SU-DHL-6 (cell line): ENCODE measurements around the gene PID1.

ENCODE experiments used
- H2AFZ ChIP-seq: fragments of 200-600 bp; sonication (generic); 2 replicates; pipeline ENCODE4 v1.6.1; 2014; ENCODE audit warnings: low read depth, mild to moderate bottlenecking, moderate library complexity, mixed read lengths, antibody characterized with exemption, low read length; ENCODE audit not compliant: severe bottlenecking
- H3F3A ChIP-seq: fragments of 200-600 bp; shearing (Covaris generic); 2 replicates; pipeline ENCODE4 v1.6.0; 2016; ENCODE audit warnings: antibody characterized with exemption, mild to moderate bottlenecking; ENCODE audit not compliant: insufficient read depth
- H3K27ac ChIP-seq: fragments of 200-600 bp; sonication (generic); 2 replicates; pipeline ENCODE4 v1.5.1; 2016; ENCODE audit warnings: low read depth, mild to moderate bottlenecking, low read length, moderate library complexity, mixed read lengths
- H3K27me3 ChIP-seq: fragments of 200-600 bp; sonication (generic), shearing (Covaris generic); 2 replicates; pipeline ENCODE4 v1.6.0; 2014; ENCODE audit warnings: mild to moderate bottlenecking, low read length
- H3K36me3 ChIP-seq: fragments of 200-600 bp; sonication (generic); 2 replicates; pipeline ENCODE4 v1.6.1; 2014; ENCODE audit warnings: mild to moderate bottlenecking, low read length, mixed read lengths
- H3K4me2 ChIP-seq: fragments of 300-600, 200-600 bp; shearing (Covaris generic), sonication (generic); 2 replicates; pipeline ENCODE4 v1.6.0; 2014; ENCODE audit warnings: low read length, low read depth, mild to moderate bottlenecking; ENCODE audit not compliant: poor library complexity, severe bottlenecking
- H3K4me3 ChIP-seq: fragments of 200-600 bp; sonication (generic); 2 replicates; pipeline ENCODE4 v1.5.1; 2014; ENCODE audit warnings: antibody characterized with exemption, low read length, mild to moderate bottlenecking, mixed read lengths; ENCODE audit not compliant: insufficient read depth, poor library complexity, severe bottlenecking
- H3K79me2 ChIP-seq: fragments of 200-600 bp; sonication (generic); 2 replicates; pipeline ENCODE4 v1.6.1; 2014; ENCODE audit warnings: mild to moderate bottlenecking, low read length, moderate library complexity; ENCODE audit not compliant: insufficient read depth
- H3K9ac ChIP-seq: fragments of 200-600 bp; sonication (generic); 2 replicates; pipeline ENCODE4 v1.7.0; 2014; ENCODE audit warnings: mild to moderate bottlenecking, low read length
- H3K9me2 ChIP-seq: fragments of 200-600 bp; sonication (generic); replicated peaks from 2 replicates; pipeline ENCODE4 v1.6.1; 2014; ENCODE audit warnings: low read length; ENCODE audit not compliant: insufficient read depth
- H3K9me3 ChIP-seq: fragments of 200-600 bp; sonication (generic); 2 replicates; pipeline ENCODE4 v1.6.1; 2014; ENCODE audit warnings: low read length, mixed read lengths; ENCODE audit not compliant: insufficient read depth
- H4K20me1 ChIP-seq: fragments of 200-600 bp; sonication (generic); 2 replicates; pipeline ENCODE4 v1.6.1; 2014; ENCODE audit warnings: low read depth, mild to moderate bottlenecking, antibody characterized with exemption, low read length, moderate library complexity, mixed read lengths
- EZH2phosphoT487 ChIP-seq: fragments of 200-600 bp; sonication (generic), shearing (Covaris generic); conservative IDR thresholded peaks from 2 replicates; pipeline ENCODE4 v1.6.1; 2018; ENCODE audit warnings: mild to moderate bottlenecking, antibody characterized with exemption, low read length, moderate library complexity, mixed read lengths
- TF ChIP-seq, protein P1 (sequence below): fragments of 200-600 bp; sonication (generic); IDR thresholded peaks from one replicate; pipeline ENCODE4 v1.5.1; 2017; ENCODE audit warnings: antibody characterized with exemption, mild to moderate bottlenecking, low read length, moderate library complexity; ENCODE audit not compliant: insufficient read depth, poor library complexity, severe bottlenecking

PID1 gene

GRCh38 chr2:229059331-229060033 lies 211.6 kb downstream of the PID1 start:
- H3F3A ChIP-seq = no peaks in the 10 kb centered on the region
- no peaks in the 10 kb centered on the region for H3K79me2 ChIP-seq
- no peaks in the 10 kb centered on the region for H4K20me1 ChIP-seq
- TF ChIP-seq, protein P1, sequence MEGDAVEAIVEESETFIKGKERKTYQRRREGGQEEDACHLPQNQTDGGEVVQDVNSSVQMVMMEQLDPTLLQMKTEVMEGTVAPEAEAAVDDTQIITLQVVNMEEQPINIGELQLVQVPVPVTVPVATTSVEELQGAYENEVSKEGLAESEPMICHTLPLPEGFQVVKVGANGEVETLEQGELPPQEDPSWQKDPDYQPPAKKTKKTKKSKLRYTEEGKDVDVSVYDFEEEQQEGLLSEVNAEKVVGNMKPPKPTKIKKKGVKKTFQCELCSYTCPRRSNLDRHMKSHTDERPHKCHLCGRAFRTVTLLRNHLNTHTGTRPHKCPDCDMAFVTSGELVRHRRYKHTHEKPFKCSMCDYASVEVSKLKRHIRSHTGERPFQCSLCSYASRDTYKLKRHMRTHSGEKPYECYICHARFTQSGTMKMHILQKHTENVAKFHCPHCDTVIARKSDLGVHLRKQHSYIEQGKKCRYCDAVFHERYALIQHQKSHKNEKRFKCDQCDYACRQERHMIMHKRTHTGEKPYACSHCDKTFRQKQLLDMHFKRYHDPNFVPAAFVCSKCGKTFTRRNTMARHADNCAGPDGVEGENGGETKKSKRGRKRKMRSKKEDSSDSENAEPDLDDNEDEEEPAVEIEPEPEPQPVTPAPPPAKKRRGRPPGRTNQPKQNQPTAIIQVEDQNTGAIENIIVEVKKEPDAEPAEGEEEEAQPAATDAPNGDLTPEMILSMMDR = no peak
- TF ChIP-seq EZH2phosphoT487 = no peak
- no peak overlapping the region for H3K4me2 ChIP-seq
- H3K36me3 ChIP-seq = no peaks in the 10 kb centered on the region
- H3K9ac ChIP-seq = no peak overlapping the region
- no peak overlapping the region for H3K4me3 ChIP-seq
- H3K9me2 ChIP-seq = no peaks in the 10 kb centered on the region
- no peak overlapping the region for H3K27ac ChIP-seq
- no peaks in the 10 kb centered on the region for H3K27me3 ChIP-seq
- no peak overlapping the region for H2AFZ ChIP-seq
- no peaks in the 10 kb centered on the region for H3K9me3 ChIP-seq

GRCh38 chr2:229057976-229058553 lies 213.0 kb downstream of the PID1 start:
- H3K27me3 ChIP-seq = no peaks in the 10 kb centered on the region
- no peaks in the 10 kb centered on the region for H3K79me2 ChIP-seq
- no peak overlapping the region for H2AFZ ChIP-seq
- H3K36me3 ChIP-seq = no peaks in the 10 kb centered on the region
- H3K9me2 ChIP-seq = no peaks in the 10 kb centered on the region
- no peaks in the 10 kb centered on the region for H4K20me1 ChIP-seq
- no peaks in the 10 kb centered on the region for H3F3A ChIP-seq
- H3K27ac ChIP-seq = no peak overlapping the region
- H3K4me3 ChIP-seq = no peak overlapping the region
- no peaks in the 10 kb centered on the region for H3K9me3 ChIP-seq
- TF ChIP-seq, protein P1 = no peak
- TF ChIP-seq EZH2phosphoT487 = no peak
- H3K9ac ChIP-seq = no peak overlapping the region
- H3K4me2 ChIP-seq = no peak overlapping the region

DNA sequence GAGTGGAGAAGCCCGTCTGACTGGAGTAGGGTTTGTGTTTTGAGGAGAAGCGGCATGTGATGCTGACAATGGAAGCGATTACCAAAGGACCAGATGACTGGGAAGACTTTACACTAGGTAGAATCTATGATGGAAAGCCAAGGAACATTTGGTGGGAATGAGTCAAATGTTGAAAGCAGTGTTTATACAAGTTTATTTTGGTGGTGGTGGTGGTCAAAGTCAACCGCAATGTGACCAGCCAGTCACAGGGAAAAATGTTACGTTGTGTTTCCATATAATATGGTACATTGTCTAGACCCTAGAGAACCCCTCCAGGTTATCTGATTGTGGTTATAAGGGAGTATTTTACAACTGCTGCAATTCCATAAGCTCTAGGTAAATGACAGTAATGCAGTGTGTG lies 216.8 kb downstream of the PID1 start:
- H3K9ac ChIP-seq = no peak overlapping the region
- no peak overlapping the region for H3K4me2 ChIP-seq
- H3K9me3 ChIP-seq = no peaks in the 10 kb centered on the region
- no peak for TF ChIP-seq EZH2phosphoT487
- H3K4me3 ChIP-seq = no peak overlapping the region
- no peaks in the 10 kb centered on the region for H3K27me3 ChIP-seq
- no peaks in the 10 kb centered on the region for H4K20me1 ChIP-seq
- H2AFZ ChIP-seq = no peak overlapping the region
- H3K79me2 ChIP-seq = no peaks in the 10 kb centered on the region
- no peaks in the 10 kb centered on the region for H3F3A ChIP-seq
- no peaks in the 10 kb centered on the region for H3K36me3 ChIP-seq
- H3K9me2 ChIP-seq = no peaks in the 10 kb centered on the region
- no peak overlapping the region for H3K27ac ChIP-seq

DNA sequence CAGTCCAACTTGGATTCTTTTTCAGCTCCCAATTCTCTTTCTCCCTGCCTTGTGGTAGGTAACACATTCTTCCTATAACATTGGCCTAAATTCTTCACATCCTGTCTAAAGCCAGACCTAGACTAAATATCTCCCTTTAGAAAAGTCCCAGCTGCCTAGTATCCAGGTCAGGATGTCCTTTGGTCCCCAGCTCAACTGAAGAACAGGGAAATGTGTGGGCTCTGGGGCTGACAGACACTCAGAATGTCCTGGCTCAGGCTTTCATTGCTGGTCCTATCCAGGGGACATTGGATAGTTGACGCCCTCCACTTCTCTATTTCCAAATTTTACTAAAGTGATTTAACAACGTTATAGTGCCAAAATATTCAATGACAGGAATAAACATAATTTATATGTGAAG lies 219.3 kb downstream of the PID1 start:
- Histone ChIP-seq H3K36me3 (no peaks in the 10 kb centered on the region), H3K9ac (no peak overlapping the region), H3K27ac (no peak overlapping the region), H3K4me2 (no peak overlapping the region), H2AFZ (no peak overlapping the region), H3K27me3 (no peaks in the 10 kb centered on the region), H3K9me3 (no peaks in the 10 kb centered on the region), H3F3A (no peaks in the 10 kb centered on the region), H3K9me2 (no peaks in the 10 kb centered on the region), H3K4me3 (no peak overlapping the region), H4K20me1 (no peaks in the 10 kb centered on the region), H3K79me2 (no peaks in the 10 kb centered on the region)
- TF ChIP-seq, protein P1 = no peak
- no peak for TF ChIP-seq EZH2phosphoT487
